LNCAP (cell line): ENCODE data around the gene SUSD1.
A peak's percentile ranks its signal among the peaks of the same experiment; 100 is the strongest.

Experiments
- CTCF ChIP-seq: fragments of 450-650 bp; IDR thresholded peaks from 2 replicates; pipeline ENCODE4 v1.5.1; 2017; ENCODE audit warnings: mild to moderate bottlenecking

SUSD1 gene

GRCh38 chr9:112076814-112077213, 98.3 kb downstream of the SUSD1 start:
- no peak for TF ChIP-seq CTCF

DNA sequence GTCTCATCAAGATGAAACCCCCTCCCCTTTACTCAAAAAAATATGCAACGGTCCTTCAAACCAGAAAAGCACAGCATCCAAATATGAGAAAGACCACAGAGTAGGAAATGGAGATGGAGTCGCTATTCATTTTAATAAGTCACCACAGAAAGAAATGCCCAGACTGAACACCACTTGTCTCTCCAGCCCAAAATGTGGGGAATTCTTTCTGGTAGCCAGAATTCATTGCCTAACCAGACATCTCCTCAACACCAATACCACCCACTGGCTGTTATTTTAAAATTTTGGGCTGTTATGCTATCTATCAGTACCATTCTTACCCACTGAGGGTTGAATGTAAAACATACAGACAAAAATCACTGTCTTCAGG, 100.1 kb downstream of the SUSD1 start:
- no peak for TF ChIP-seq CTCF

GRCh38 chr9:112074250-112075008, 100.7 kb downstream of the SUSD1 start:
- peak; percentile 95 for TF ChIP-seq CTCF

- no peak for TF ChIP-seq CTCF
These were observed 102.1 kb downstream of the SUSD1 start for GRCh38 chr9:112072721-112073638.

DNA sequence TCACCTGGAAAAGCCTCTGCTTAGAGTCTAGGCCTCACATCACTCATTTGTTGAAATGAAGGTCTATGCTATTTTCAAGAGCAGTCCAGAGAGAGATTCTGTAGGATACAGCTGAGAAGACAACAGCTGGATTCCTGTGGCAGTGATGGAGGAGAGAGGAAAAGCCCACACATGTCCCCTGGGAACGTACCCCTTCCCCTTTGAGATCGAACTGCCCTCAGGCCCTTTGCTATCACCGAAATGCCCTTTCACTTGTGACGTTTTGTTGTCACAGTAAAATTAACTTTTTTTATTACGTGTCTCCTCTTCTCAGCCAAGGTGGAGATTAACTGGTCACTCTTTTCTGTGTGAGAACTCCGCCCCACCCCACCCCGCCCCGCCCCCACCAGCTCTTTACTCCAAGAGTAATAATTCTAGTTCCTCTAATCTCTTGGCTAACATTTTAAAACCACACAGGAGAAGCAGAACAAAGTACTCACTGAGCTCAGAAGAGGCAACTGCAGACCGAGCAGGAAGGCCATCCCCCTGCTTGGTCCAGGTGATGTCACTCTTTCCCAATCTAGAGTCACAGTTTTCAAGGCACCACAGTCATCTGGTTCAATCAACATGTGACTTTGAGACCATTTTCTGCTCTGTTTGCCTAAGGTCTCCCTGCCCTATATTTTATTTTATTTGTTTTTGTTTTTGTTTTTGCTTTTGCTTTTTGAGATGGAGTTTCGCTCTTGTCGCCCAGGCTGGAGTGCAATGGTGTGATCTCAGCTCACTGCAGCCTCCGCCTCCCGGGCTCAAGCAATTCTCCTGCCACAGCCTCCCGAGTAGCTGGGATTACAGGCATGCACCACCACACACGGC, 105.6 kb downstream of the SUSD1 start:
- TF ChIP-seq CTCF = no peak

- TF ChIP-seq CTCF = no peak
These were observed 109.1 kb downstream of the SUSD1 start for GRCh38 chr9:112065806-112066606.
